SJCRH30 (cell line): ENCODE data around the gene EXOSC5. TPM values are rescaled to one million over a fixed set of nuclear protein-coding genes. Genes with fewer than 3 reads are reported as not detected.
"Not testable (repeated sequence)": the region's sequence is repeated elsewhere in the genome, so short reads cannot be mapped to it uniquely, and the experiment has no call there.

Experiments
- DNase-seq, 2 experiments: peaks; one replicate each; pipeline ENCODE4 v3.0.0-alpha.2; 2015 to 2020
- H3K27ac ChIP-seq: fragments of 250-450 bp; sonication (Bioruptor Pico); 2 replicates; pipeline ENCODE4 v1.5.1; 2020; ENCODE audit warnings: mild to moderate bottlenecking, moderate library complexity
- H3K27me3 ChIP-seq: fragments of 250-450 bp; sonication (Bioruptor Pico); 2 replicates; pipeline ENCODE4 v1.5.1; 2020; ENCODE audit warnings: mild to moderate bottlenecking, moderate library complexity
- H3K36me3 ChIP-seq: fragments of 250-450 bp; sonication (Bioruptor Pico); 2 replicates; pipeline ENCODE4 v1.5.1; 2020; ENCODE audit warnings: mild to moderate bottlenecking, moderate library complexity
- H3K4me1 ChIP-seq: fragments of 250-450 bp; sonication (Bioruptor Pico); 2 replicates; pipeline ENCODE4 v1.5.1; 2020; ENCODE audit warnings: mild to moderate bottlenecking, moderate library complexity
- H3K4me3 ChIP-seq: fragments of 250-450 bp; sonication (Bioruptor Pico); 2 replicates; pipeline ENCODE4 v1.5.1; 2020; ENCODE audit warnings: mild to moderate bottlenecking, moderate library complexity
- H3K9me3 ChIP-seq: fragments of 250-450 bp; sonication (Bioruptor Pico); replicated peaks from 2 replicates; pipeline ENCODE4 v1.5.1; 2020; ENCODE audit warnings: mild to moderate bottlenecking, moderate library complexity
- total RNA-seq: library from RNA; depleted of rRNA; stranded (reverse); fragments of >200 nt; shearing (Covaris generic); gene quantifications from 2 replicates; pipeline ENCODE4 v1.2.3, GENCODE V29; 2014

The EXOSC5 gene
- total RNA-seq, 1 experiment from 2014 or later: 59.9 TPM

- H3K27ac ChIP-seq: no peak overlapping the region
- no peaks in the 10 kb centered on the region for H3K27me3 ChIP-seq
Measured at GRCh38 chr19:41403181-41403970, 6.2 kb upstream of the EXOSC5 start.

DNA sequence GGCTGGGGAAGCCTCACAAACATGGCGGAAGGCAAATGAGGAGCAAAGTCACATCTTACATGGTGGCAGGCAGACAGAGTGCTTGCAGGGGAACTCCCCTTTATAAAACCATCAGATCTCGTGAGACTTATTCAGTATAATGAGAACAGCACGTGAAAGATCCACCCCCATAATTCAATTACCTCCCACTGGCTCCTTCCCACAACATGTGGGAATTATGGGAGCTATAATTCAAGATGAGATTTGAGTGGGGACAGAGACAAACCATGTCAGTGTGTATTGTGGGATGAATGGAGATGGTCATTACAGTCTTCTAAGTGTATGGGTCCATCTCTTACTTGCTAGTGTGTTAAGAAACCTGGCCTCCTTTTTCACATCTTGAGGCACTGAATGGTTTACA lies 4.9 kb upstream of the EXOSC5 start:
- H3K27me3 ChIP-seq: no peaks in the 10 kb centered on the region
- H3K36me3 ChIP-seq: no peaks in the 10 kb centered on the region
- no peak overlapping the region for H3K27ac ChIP-seq
- peaks cover 7% of the 10 kb centered on the region; the same call in 1 of the 2 replicates for H3K4me1 ChIP-seq
- H3K9me3 ChIP-seq: no peaks in the 10 kb centered on the region
- H3K4me3 ChIP-seq: no peak overlapping the region
- DNase-seq: no peak

More at GRCh38 chr19:41403181-41403970, 6.2 kb upstream of the EXOSC5 start:
- no peaks in the 10 kb centered on the region for H3K9me3 ChIP-seq
- H3K4me1 ChIP-seq: peaks cover 6% of the 10 kb centered on the region; the same call in 1 of the 2 replicates
- no peaks in the 10 kb centered on the region for H3K36me3 ChIP-seq
- no peak overlapping the region for H3K4me3 ChIP-seq
- DNase-seq: no peak

DNA sequence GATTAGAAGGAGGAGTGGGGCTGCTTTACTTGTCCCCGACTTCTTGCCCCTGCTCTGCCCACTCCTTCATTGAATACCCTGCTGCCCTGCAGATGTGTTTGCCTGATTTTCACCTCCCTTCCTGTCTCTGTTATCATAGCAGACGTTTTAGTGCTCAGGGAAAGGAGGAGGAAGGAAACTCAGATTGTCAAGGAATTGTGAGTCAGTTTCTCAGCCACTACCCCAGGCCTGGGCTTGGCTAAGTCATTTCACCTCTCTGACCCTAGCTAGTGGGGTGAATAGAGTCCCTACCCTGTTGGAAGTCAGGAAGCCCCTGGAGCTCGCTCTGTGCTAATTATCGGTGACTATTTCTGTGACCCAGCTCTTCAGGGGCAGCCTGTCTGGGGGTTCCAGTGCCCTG lies 4.3 kb upstream of the EXOSC5 start:
- Histone ChIP-seq H3K4me1 (peaks cover 7% of the 10 kb centered on the region; the same call in 1 of the 2 replicates), H3K4me3 (no peak overlapping the region), H3K27ac (no peak overlapping the region), H3K9me3 (no peaks in the 10 kb centered on the region), H3K36me3 (no peaks in the 10 kb centered on the region), H3K27me3 (no peaks in the 10 kb centered on the region)
- DNase-seq: no peak

DNA sequence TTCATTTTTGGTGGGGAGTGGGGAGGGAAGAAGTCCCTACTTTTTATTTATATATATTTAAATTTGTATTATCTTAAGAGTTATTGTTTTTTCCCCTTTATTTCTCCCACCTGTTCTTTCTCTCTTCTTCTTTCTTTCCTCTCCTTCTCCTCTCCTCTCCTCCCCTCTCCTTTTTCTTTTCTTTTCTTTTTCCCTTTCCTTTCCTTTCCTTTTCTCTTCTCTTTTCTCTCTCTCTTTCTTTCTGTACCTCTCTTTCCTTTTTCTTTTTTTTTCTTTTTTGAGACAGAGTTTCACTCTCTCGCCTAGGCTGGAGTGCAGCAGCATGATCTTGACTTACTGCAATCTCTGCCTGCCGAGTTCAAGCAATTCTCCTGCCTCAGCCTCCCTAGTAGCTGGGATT lies 2.4 kb upstream of the EXOSC5 start:
- no peaks in the 10 kb centered on the region for H3K27me3 ChIP-seq
- H3K4me1 ChIP-seq: peaks cover 7% of the 10 kb centered on the region; the same call in 1 of the 2 replicates
- H3K9me3 ChIP-seq: no peaks in the 10 kb centered on the region
- H3K4me3 ChIP-seq: no peak overlapping the region
- no peak overlapping the region for H3K27ac ChIP-seq
- no peak for DNase-seq
- no peaks in the 10 kb centered on the region for H3K36me3 ChIP-seq

- no peaks in the 10 kb centered on the region for H3K36me3 ChIP-seq
- no peaks in the 10 kb centered on the region for H3K27me3 ChIP-seq
- DNase-seq: no peak
- H3K9me3 ChIP-seq: no peaks in the 10 kb centered on the region
- H3K4me1 ChIP-seq: peaks cover 7% of the 10 kb centered on the region; the same call in 1 of the 2 replicates
- peak overlapping the region; percentile 92; the same call in 1 of the 2 replicates for H3K4me3 ChIP-seq
- no peak overlapping the region for H3K27ac ChIP-seq
Measured at GRCh38 chr19:41399091-41399490, 1.9 kb upstream of the EXOSC5 start.

DNA sequence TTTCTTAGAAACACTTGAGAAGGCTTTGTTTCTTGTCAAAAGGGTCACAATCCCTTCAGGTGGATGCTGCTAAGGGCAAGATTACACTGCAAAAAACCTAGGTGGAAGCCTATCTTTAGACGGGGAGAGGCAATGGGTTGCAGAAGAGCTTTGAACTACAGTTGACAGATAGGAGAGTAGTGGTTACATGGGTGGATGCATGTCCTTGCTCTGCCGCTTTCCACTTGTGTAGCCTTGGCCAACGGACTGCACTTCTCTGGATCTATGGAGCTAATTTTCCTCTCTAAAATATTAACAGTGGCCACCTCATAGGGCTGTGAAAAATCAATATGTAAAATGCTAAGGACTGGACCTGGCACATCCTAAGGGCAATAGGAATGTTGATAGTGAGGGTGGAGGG lies 1.4 kb upstream of the EXOSC5 start:
- Histone ChIP-seq H3K4me3 (peak overlapping the region; percentile 92), H3K36me3 (no peaks in the 10 kb centered on the region), H3K9me3 (no peaks in the 10 kb centered on the region), H3K27ac (no peak overlapping the region), H3K4me1 (peaks cover 7% of the 10 kb centered on the region; the same call in 1 of the 2 replicates), H3K27me3 (no peaks in the 10 kb centered on the region)
- no peak for DNase-seq

DNA sequence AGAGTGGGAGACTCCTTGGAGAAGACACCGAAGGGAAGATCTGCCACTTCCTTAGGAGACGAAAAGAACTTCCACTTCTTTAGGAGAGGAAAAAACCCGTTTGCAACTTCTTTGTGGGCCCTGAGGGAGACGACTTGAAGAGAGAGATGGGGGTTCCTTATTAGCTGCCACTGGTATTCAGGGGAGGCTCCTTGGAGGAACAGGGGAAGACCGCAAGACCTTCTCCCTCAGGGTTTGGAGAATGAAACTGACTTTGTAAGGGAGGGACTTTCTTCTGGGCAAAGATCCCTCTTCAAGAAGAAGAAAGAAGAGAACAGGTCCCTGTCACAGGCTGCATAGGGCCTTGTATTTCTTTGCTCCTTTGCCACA lies 875 bp upstream of the EXOSC5 start:
- Histone ChIP-seq H3K4me1 (peaks cover 7% of the 10 kb centered on the region; the same call in 1 of the 2 replicates), H3K27ac (peak overlapping the region; percentile 97), H3K27me3 (no peaks in the 10 kb centered on the region), H3K9me3 (no peaks in the 10 kb centered on the region), H3K36me3 (0 out of 2 replicates have a peak, but pooled peaks cover 1% of the 10 kb centered on the region), H3K4me3 (peak overlapping the region; percentile 92)
- DNase-seq: no peak

DNA sequence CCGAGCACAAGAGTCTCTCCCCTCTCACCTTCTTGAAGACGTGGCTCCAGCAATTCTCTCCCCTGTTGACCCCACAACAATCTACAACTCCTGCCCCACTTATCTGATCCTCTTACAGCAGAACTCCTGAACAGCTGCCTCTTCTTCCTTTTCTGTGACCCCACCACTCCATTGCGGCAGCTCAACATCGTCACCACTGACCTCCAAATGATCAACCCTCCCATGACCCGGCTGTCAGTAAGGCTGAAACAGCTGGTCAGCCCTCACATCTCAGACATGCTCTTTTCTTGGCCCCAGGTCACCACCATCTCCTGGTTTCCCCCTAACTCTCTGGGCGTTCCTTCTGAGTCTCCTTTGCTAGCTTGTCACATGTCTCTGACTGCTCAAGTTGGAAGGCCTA lies 1.8 kb downstream of the EXOSC5 start:
- Histone ChIP-seq H3K9me3 (no peaks in the 10 kb centered on the region), H3K27ac (no peak overlapping the region), H3K27me3 (no peaks in the 10 kb centered on the region), H3K36me3 (peaks cover 22% of the 10 kb centered on the region), H3K4me3 (no peak overlapping the region), H3K4me1 (peaks cover 7% of the 10 kb centered on the region; the same call in 1 of the 2 replicates)
- DNase-seq: no peak

DNA sequence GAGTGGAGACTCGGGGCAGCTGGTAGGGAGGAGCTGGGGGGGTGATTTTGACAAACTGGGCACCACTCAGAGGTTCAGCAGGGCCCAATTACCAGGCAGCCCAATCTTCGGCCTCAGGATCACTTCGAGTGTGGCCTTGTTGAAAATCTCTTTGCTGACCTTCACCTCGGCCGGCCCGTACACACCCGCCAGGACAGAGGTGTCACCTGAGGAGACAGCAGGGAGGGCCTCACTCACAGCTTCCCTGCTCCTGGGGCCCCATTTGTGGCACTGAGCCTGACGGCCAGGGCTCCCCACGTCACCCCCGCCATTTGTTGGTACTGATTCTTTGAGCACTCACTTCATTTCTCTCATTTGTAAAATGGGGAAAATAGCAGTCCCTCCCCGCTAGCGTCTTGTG lies 4.4 kb downstream of the EXOSC5 start:
- Histone ChIP-seq H3K27ac (no peak overlapping the region), H3K36me3 (peaks cover 41% of the 10 kb centered on the region), H3K4me1 (no peaks in the 10 kb centered on the region; the same call in 1 of the 2 replicates), H3K27me3 (no peaks in the 10 kb centered on the region), H3K4me3 (no peak overlapping the region), H3K9me3 (no peaks in the 10 kb centered on the region)
- DNase-seq: no peak

GRCh38 chr19:41391618-41392017 lies 5.5 kb downstream of the EXOSC5 start:
- no peak overlapping the region for H3K27ac ChIP-seq
- H3K36me3 ChIP-seq: peaks cover 41% of the 10 kb centered on the region
- H3K9me3 ChIP-seq: no peaks in the 10 kb centered on the region
- H3K27me3 ChIP-seq: no peaks in the 10 kb centered on the region
- no peak for DNase-seq
- H3K4me3 ChIP-seq: no peak overlapping the region
- H3K4me1 ChIP-seq: no peaks in the 10 kb centered on the region; the same call in 1 of the 2 replicates

DNA sequence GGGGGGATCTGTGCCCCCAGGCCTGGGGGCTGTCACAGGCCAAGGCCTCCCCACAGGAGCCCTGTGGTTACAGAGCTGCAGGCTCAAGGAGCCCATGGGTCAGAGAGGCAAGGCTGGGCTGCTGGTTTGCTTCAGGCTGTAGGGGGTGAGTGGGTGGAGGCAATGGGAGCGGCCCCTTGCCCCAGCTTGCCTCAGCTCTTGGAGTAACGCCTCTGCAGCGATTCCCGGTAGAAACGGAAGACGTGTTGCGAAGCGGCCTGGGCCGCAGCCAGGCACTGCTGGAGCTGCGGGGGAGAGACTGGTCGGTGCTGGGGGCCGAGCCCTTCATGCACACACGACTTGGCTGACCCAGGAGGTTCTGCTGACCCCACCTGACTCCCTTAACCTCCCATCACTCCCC lies 10.7 kb downstream of the EXOSC5 start:
- H3K9me3 ChIP-seq: no peaks in the 10 kb centered on the region
- H3K4me3 ChIP-seq: no peak overlapping the region
- no peaks in the 10 kb centered on the region for H3K4me1 ChIP-seq
- H3K36me3 ChIP-seq: peaks cover 32% of the 10 kb centered on the region
- no peaks in the 10 kb centered on the region for H3K27me3 ChIP-seq
- DNase-seq: no peak
- H3K27ac ChIP-seq: no peak overlapping the region

DNA sequence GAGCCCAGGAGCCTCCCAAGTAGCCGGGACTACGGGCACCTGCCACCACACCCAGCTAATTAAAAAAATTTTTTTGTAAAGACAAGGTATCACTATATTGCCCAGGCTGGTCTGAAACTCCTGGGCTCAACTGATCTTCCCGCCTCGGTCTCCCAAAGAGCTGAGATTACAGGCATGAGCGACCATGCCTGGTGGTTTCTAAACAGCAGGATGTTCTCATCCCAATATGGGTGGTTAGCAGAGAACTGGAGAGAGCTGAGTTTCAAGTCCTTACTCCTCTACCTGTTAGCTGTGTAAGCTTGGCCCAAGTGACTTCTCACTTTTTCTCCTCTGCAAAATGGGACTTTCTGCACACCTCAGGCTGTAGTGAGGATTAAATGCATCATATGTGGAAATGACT lies 12.8 kb downstream of the EXOSC5 start:
- no peak for DNase-seq
- Histone ChIP-seq H3K27me3 (no peaks in the 10 kb centered on the region), H3K9me3 (no peaks in the 10 kb centered on the region), H3K36me3 (peaks cover 11% of the 10 kb centered on the region), H3K4me3 (no peak overlapping the region), H3K4me1 (no peaks in the 10 kb centered on the region), H3K27ac (no peak overlapping the region)

GRCh38 chr19:41381536-41381935 lies 15.6 kb downstream of the EXOSC5 start:
- not testable (repeated sequence) for H3K36me3 ChIP-seq, DNase-seq, H3K4me1 ChIP-seq, H3K9me3 ChIP-seq, H3K27ac ChIP-seq, H3K4me3 ChIP-seq, H3K27me3 ChIP-seq

DNA sequence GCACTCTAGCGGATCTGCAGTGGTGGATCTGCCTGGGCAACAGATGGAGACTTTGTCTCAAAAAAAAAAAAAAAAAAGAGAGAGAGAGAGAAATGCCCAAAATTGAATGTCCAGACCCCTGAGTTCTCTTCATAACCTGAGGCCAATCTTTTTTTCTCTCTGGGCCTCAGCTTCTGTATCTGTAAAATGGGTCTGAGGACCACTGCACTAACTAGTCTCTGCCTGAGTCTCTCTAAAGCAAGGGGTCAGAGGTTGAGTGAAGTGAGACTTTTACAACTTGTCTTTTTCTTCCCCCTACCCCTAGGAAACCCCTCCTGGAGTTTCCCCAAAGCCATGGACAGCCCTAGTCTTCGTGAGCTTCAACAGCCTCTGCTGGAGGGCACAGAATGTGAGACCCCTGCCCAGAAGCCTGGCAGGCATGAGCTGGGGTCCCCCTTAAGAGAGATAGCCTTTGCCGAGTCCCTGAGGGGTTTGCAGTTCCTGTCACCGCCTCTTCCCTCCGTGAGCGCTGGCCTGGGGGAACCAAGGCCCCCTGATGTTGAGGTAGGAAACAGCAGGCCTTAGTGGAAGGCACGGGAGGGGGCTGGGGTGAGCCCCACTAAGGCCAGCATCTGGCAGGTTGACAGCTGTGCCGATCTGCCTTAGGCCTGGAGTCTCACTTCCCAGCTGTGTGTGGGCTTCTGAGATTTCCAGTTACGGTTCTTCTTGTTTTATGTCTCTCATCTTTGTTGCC lies 19.0 kb downstream of the EXOSC5 start:
- Histone ChIP-seq H3K4me1 (peaks cover 23% of the 10 kb centered on the region), H3K4me3 (no peak overlapping the region), H3K36me3 (0 out of 2 replicates have a peak, but pooled peaks cover 3% of the 10 kb centered on the region), H3K27ac (peak overlapping the region; percentile 23; the same call in 1 of the 2 replicates), H3K9me3 (no peaks in the 10 kb centered on the region), H3K27me3 (no peaks in the 10 kb centered on the region)
- DNase-seq: peak; percentile 90 to 95

DNA sequence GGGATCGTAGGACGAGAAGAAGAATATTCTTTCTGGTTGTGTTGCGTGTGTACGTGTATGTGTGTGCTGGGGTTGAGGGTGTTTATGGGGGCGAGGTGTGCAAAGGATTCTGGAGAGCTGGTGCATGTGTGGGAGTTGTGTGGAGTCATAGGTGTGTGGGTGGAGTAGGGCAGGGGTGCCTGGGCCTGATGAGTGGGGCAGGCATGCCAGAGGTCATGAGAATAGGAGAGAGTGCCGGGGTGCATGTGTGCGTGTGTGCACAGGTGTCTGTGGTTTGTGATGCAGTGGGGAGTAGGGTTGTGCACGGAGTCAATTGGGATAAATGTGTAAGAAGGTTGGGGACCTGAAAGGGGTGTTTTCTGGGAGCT lies 20.2 kb downstream of the EXOSC5 start:
- Histone ChIP-seq H3K27ac (no peak overlapping the region), H3K27me3 (no peaks in the 10 kb centered on the region), H3K9me3 (no peaks in the 10 kb centered on the region), H3K36me3 (no peaks in the 10 kb centered on the region), H3K4me3 (no peak overlapping the region), H3K4me1 (peaks cover 23% of the 10 kb centered on the region)
- DNase-seq: no peak
